ENCODE results near the gene MOB1B.

GRCh38 chr4:70984106-70984505 is 81.9 kb downstream of the MOB1B start:
- TF ChIP-seq CTCF (IDR thresholded peaks at IDR 0.05; ENCODE audit: poor library complexity): no peak
- TF ChIP-seq EZH2 (IDR thresholded peaks at IDR 0.05; ENCODE audit: borderline replicate concordance): no peak
- no peak for TF ChIP-seq EZH2phosphoT487 (IDR thresholded peaks at IDR 0.05; ENCODE audit: low read depth, severe bottlenecking, unreplicated experiment)

Data from hepatocyte (in vitro differentiated cells).